ENCODE results near the gene U2AF2. TPM values are rescaled to one million over a fixed set of nuclear protein-coding genes. Genes with fewer than 3 reads are reported as not detected.

The U2AF2 gene
- total RNA-seq, 4 donors from 2014 or later: 80.4 to 122 (median 104) TPM

DNA sequence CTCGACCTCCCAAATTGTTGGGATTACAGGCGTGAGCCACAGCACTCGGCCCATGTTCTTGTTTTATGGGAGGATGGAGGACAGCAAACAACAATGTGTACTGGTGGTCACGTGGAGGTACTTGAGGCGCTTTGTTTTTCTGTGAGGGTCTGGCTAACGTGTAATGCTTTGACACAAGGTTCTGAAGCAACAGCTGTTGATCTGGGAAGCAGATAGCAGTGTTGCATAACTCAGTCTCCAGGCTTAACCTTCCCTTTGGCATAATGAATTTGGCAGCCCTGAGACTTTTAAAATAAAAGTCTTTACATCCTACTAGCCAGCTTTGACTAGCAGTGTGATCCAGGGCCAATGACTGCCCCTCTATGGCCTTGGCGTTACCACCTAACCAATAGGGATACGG lies 21.0 kb upstream of the U2AF2 start:
- intact Hi-C loops (cut with DNase I): loop anchor here (2.0 kb wide), 1 partner anchor 19 kb away; no protein-coding TSS in a partner anchor

GRCh38 chr19:55635334-55635717 lies 19.5 kb upstream of the U2AF2 start:
- H3K4me1 ChIP-seq: peaks cover 49 to 73% (median 66%) of the 10 kb centered on the region in 4 donors
- DNase-seq (ENCODE audit: extremely low spot score): no peak
- TF ChIP-seq POLR2AphosphoS5 (IDR thresholded peaks at IDR 0.05): no peak
- no peak for TF ChIP-seq CTCF (IDR thresholded peaks at IDR 0.05)
- TF ChIP-seq EP300 (IDR thresholded peaks at IDR 0.05): no peak
- TF ChIP-seq POLR2A (IDR thresholded peaks at IDR 0.05; ENCODE audit: low read depth): no peak
- intact Hi-C loops (cut with DNase I): loop anchor here (2.0 kb wide), 1 partner anchor 17 kb away; no protein-coding TSS in a partner anchor
- no peaks in the 10 kb centered on the region for H3K9me3 ChIP-seq
- H3K36me3 ChIP-seq: peaks cover 0 to 12% (median 1%) of the 10 kb centered on the region in 4 donors
- WGBS: 10% methylated on average over 9 of the region's 9 CpGs
- H3K27me3 ChIP-seq: no peaks in the 10 kb centered on the region
- H3K4me3 ChIP-seq: peak overlapping the region; percentile 68 to 96 (median 88)
- peak overlapping the region; percentile 91 to 99 (median 96) for H3K27ac ChIP-seq (replicated peaks in 1 of 4)

More for the DNA sequence above, 21.0 kb upstream of the U2AF2 start:
- Histone ChIP-seq H3K9me3 (no peaks in the 10 kb centered on the region), H3K27ac (replicated peaks in 1 of 4) (peak overlapping the region; percentile 91 to 99 (median 96)), H3K36me3 (peaks cover 0 to 12% (median 1%) of the 10 kb centered on the region in 4 donors), H3K4me1 (peaks cover 36 to 58% (median 52%) of the 10 kb centered on the region in 4 donors), H3K27me3 (no peaks in the 10 kb centered on the region), H3K4me3 (peak overlapping the region in 1 of 4 donors; percentile 96)
- WGBS: 93% methylated on average over 8 of the region's 8 CpGs
- no peak for DNase-seq (ENCODE audit: extremely low spot score)
- TF ChIP-seq POLR2AphosphoS5 (IDR thresholded peaks at IDR 0.05): no peak
- no peak for TF ChIP-seq EP300 (IDR thresholded peaks at IDR 0.05)
- TF ChIP-seq POLR2A (IDR thresholded peaks at IDR 0.05; ENCODE audit: low read depth): no peak
- TF ChIP-seq CTCF (IDR thresholded peaks at IDR 0.05): no peak

- DNase-seq (ENCODE audit: extremely low spot score): no peak
- 63% methylated on average over 7 of the region's 7 CpGs for WGBS
- Histone ChIP-seq H3K4me3 (peak overlapping the region; percentile 68 to 96 (median 88)), H3K4me1 (peaks cover 53 to 78% (median 71%) of the 10 kb centered on the region in 4 donors), H3K36me3 (peaks cover 0 to 12% (median 1%) of the 10 kb centered on the region in 4 donors), H3K27me3 (no peaks in the 10 kb centered on the region), H3K9me3 (no peaks in the 10 kb centered on the region), H3K27ac (replicated peaks in 1 of 4) (peak overlapping the region; percentile 91 to 99 (median 96))
- intact Hi-C loops (cut with DNase I): loop anchor here (2.0 kb wide), 1 partner anchor 17 kb away; no protein-coding TSS in a partner anchor
- no peak for TF ChIP-seq EP300 (IDR thresholded peaks at IDR 0.05)
- no peak for TF ChIP-seq CTCF (IDR thresholded peaks at IDR 0.05)
- no peak for TF ChIP-seq POLR2A (IDR thresholded peaks at IDR 0.05; ENCODE audit: low read depth)
- TF ChIP-seq POLR2AphosphoS5 (IDR thresholded peaks at IDR 0.05): no peak
Observed at GRCh38 chr19:55635856-55636440, 18.9 kb upstream of the U2AF2 start.

DNA sequence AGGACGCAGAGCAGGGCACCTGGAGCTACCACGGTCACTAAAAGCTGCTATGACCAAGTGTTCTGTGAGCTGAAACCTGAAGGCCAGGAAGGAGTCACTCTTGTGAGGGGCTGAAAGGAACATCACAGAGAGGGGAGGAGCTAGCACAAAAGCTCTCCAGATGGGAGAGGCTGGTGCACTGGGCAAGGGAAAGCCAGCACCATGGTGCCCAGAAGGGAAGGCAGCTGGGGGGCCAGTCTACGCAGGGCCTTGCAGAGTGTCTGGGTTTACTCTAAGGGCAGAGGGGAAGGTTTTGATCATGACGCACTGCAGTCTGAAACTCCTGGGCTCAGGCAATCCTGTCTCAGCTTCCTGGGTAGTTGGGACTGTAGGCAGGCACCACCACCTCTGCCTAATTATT lies 18.1 kb upstream of the U2AF2 start:
- intact Hi-C loops (cut with DNase I): no loop called here

More for the DNA sequence above, 18.1 kb upstream of the U2AF2 start:
- no peak for DNase-seq (ENCODE audit: extremely low spot score)
- TF ChIP-seq POLR2AphosphoS5 (IDR thresholded peaks at IDR 0.05) (no peak), CTCF (IDR thresholded peaks at IDR 0.05) (no peak), POLR2A (IDR thresholded peaks at IDR 0.05; ENCODE audit: low read depth) (no peak), EP300 (IDR thresholded peaks at IDR 0.05) (no peak)
- Histone ChIP-seq H3K36me3 (peaks cover 0 to 12% (median 1%) of the 10 kb centered on the region in 4 donors), H3K9me3 (no peaks in the 10 kb centered on the region), H3K27me3 (no peaks in the 10 kb centered on the region), H3K4me3 (peak overlapping the region in 1 of 4 donors; percentile 68), H3K4me1 (peaks cover 53 to 81% (median 73%) of the 10 kb centered on the region in 4 donors), H3K27ac (replicated peaks in 1 of 4) (peak overlapping the region; percentile 91 to 99 (median 96))
- WGBS: 84% methylated on average over 4 of the region's 4 CpGs
